ENCODE measurements around the gene MRPS16.

Gene MRPS16

GRCh38 chr10:73238990-73239566, 13.4 kb downstream of the MRPS16 start:
- DNase-seq: no peak

- DNase-seq: no peak
These were observed 17.7 kb downstream of the MRPS16 start for GRCh38 chr10:73234695-73235094.

DNA sequence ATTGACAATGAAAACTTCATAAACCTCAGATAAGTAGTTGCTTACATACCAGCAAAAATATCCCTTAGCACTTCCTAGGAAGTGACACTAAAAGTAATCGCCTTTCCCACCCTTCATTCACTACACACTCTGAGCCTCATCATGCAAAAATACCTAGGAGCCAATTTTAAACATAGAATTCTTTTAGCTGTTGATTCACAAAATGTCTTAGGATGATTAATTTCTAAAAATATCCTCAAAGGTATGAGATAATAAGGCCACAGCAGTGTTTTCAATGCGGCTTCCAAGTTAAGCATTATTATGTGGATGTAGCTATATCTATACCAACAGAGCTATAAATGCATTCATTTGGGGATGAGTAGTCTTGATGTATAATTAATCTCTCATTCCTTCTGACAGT, 18.6 kb downstream of the MRPS16 start:
- DNase-seq: no peak

- no peak for DNase-seq
These were observed 19.6 kb downstream of the MRPS16 start for GRCh38 chr10:73232887-73233286.

- DNase-seq: no peak
These were observed 22.9 kb downstream of the MRPS16 start for GRCh38 chr10:73229567-73229966.

GRCh38 chr10:73228247-73228646, 24.2 kb downstream of the MRPS16 start:
- DNase-seq: no peak

DNA sequence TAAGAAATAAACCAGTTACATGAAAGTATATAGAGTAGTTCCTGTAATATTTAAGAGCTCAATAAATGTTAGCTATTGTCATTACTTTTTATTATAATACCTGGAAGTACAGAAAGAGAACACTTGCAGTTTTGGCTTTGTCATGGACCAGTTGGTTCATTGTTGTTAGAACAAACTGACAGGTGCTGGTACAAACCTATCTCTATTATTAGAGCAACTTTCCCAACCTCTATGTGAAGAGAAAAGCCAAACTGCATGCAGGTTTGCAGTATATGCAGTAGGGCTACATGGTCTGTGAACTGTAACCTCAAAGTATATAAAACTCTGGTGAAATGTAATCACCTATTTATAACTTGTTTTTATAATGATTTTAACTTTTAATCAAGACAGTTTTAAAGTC, 25.8 kb downstream of the MRPS16 start:
- DNase-seq: no peak

GRCh38 chr10:73225518-73225917, 26.9 kb downstream of the MRPS16 start:
- no peak for DNase-seq

- DNase-seq: no peak
These were observed 31.5 kb downstream of the MRPS16 start for GRCh38 chr10:73220989-73221388.

DNA sequence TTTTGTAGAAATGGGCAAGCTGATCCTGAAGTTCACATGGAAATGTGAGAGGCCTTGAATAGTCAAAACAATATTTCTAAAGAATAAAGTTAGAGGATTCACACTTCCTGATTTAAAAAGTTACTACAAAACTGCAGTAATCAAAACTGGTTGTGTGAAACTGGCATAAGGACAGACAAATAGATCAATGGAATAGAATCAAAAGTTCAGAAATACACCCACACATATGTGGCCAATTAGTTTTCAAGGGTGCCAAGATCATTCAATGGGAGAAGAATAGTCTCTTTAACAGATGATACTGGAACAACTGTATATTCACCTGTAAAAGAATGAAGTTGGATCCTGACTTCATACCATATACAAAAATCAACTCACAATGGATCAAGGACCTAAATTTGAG, 33.1 kb downstream of the MRPS16 start:
- no peak for DNase-seq

DNA sequence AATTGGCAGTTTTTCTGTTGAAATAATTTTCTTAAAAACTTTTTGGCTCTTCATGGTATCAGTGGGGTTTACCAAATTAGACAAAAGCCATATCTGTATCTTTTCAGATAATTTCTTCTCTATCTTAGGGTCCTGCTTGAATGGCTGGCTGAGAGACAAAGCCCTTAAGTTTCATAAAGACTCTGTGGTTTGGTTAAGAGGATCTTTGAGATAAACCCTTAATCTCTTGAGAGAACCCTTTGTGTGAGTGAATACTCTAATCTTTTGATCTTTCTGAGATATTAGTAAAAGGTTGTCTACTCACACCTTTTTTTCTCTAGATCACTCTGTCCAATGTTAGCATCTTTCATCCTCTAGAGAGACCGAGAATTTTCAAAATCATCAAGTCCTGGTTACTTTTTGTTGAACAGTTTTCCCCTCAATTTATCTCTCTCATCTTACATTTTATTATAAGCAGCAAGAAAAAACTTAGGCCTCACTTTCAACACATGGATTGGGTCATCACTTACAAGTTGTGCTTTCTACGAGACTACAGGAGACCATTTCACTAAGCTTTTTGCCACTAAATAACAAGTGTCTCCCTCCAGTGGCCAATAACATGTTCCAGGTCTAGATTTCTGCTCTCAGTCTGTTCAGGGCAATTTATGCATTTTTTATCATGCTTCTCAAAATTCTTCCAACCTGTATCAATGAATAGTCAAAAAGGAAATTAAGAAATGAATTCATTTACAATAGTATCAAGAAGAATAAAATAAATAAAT, 33.8 kb downstream of the MRPS16 start:
- no peak for DNase-seq

DNA sequence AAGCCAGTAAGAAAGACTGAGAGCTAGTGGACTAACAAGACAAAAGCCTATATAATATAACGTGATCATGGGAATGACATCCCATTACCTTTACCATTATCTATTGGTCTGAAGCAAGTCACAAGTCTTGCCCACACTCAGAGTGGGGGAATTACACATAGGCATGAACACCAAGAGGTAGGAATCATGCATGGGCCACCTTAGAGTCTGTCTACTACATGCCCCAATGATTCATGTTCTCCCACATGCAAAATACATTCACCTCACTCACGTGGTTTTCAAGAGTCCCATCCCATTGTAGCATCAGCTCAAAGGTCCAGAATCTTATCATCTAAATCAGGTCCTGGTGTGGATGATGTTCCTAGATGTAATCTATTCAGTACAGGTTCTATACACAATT, 34.8 kb downstream of the MRPS16 start:
- no peak for DNase-seq

- no peak for DNase-seq
These were observed 36.7 kb downstream of the MRPS16 start for GRCh38 chr10:73215749-73216148.

DNA sequence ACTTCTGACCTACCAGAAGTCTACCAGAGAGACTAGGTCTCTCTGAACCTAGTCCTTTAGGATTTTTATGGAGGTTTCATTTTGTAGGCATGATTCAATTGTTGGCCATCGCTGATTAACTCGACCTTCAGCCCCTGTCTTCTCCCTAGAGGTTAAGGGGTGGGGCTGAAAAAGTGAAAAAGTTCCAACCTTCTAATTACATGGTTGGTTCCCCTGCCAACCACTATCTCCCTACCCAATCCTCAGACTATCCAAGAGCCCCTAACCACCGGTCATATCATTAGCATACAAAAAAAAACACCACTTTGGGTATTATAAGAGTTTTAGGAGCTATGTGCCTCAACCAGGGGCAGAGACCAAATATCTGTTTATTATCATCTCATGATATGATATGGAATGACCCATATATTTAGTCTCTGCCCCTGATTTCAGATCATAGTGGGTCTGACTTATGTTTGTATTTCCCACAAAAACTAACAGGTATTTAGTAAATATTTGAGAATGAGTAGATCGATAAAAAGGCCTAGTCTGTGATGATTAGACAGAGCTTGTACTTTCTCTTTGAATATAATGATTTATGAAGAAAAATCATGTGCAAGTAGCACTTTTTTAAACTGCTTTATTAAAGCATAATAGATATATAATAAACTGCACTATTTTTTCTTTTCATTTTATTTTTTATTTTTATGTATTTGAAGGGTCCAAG, 41.2 kb downstream of the MRPS16 start:
- no peak for DNase-seq

- no peak for DNase-seq
These were observed 41.9 kb downstream of the MRPS16 start for GRCh38 chr10:73210395-73211105.

DNA sequence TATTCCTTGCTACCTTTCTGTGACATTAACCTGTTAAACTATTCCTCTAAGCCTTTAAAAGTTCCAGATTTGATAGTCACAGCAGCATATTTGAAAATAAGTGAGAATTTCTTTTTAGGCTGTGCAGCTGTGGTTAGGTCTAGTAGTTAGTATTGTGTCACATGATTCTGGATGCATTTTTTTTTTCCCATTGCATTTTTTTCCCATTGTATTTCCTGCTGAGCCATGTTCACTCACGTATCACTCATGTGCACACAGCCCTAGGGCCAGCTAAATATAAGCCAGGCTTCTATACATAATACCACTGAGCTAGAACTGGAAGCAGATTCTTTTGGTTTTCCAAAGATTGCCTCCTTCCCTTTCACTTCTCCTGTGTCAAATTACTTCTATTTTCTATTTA, 42.7 kb downstream of the MRPS16 start:
- DNase-seq: no peak

GRCh38 chr10:73207883-73208282, 44.6 kb downstream of the MRPS16 start:
- no peak for DNase-seq

GRCh38 chr10:73206385-73206784, 46.1 kb downstream of the MRPS16 start:
- no peak for DNase-seq

DNA sequence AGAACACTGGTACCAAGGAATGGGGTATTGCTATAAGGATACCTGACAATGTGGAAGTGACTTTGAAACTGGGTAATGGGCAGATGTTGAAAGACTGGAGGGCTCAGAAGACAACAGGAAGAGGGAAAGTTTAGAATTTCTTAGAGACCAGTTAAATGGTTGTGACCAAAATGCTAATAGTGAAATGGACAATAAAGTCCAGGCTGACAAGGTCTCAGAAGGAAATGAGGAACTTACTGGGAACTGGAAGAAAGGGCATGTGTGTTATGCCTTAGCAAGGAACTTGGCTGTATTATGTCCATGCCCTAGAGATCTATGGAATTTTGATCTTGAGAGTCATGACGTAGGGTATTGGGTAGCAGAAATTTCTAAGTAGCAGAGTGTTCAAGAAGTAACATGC, 46.6 kb downstream of the MRPS16 start:
- no peak for DNase-seq

- DNase-seq: no peak
These were observed 47.4 kb downstream of the MRPS16 start for GRCh38 chr10:73205081-73205480.

All from femur (tissue), 1 donor.